Stimulated activated CD4-positive, alpha-beta T cell treated with anti-CD3 and anti-CD28 coated beads, Interleukin-15, amount 100 ng/mL, for 1 hour (primary cell): ENCODE measurements around the gene HMX1.

Experiments
- DNase-seq, 2 donors: peaks; one replicate each; pipeline ENCODE4 v3.0.0-alpha.2; 2020; ENCODE audit warnings: low read depth in 1 of 2, low spot score in 1 of 2

Gene HMX1

DNA sequence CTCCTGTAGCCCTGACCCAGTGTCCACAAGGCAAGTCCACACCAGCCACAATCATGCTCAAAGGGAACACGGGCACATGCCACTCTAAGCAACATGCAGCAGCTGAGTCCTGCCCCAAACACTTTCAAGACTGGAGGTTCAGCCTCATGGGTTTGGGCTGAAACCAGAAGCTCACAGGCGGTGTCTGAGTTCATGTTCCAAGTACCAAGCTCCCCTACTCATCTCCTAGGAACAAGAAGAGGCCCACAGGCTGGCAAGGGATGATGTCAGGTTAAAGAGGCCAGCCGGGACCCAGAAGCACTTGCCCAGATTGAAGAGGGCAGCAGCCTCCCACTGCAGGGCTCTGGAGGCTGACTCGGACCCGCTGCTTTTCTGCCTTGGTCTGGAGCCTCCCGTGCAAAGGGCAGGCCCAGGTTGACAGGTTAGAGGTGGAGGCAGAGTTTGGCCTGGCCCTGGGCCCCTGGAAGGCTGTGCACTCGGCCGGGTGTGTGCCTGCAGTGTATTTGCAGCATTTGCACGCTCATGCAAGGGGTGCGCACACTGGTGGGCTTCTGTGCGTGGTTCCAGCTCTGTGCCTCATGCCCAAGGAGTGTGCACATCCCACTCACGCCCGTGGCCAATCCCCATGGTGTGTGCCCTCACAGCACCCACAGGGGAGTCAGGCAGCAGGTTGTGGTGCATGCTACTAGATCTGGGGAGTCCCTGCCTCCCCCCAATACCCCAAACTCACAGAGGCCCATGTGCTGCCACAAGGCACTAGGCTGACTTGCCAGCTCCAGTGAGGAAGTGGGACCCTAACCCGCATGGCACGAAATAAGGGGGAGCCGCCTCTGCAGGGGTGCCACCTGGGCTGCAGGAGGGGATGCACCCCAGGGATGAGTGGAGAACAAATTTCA lies 2.4 kb downstream of the HMX1 start:
- DNase-seq = no peak

DNA sequence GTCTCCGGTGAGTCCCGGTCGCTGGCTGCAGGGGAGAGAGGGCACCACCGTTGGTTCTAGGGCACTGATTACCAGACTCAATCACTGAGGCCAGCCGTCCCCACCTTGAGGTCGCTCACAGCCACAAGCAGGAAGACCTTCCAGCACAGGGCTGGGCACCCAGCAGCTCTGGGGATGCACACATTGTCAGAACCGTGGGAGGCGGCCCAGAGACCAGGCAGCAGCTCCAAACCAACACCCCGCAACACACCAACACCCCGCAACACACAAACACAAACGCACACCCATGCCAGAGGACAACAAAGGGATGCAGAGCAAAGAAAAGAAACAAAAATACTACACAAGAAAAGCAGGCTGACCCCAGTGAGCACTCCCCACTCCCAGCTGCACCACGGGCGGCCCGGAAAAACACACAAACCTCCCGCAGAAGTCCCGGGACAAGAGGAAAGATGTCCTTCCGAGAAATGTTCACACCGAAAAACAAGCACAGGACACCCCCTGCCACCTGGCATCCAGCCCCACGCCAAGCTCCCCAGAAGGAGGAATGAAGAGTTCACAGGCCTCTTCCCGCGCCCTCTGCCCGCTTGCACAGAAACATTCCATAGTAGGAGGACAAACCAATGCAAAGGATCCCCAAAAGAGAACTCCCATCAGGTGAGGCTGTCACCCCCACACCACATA lies 3.2 kb downstream of the HMX1 start:
- no peak for DNase-seq

DNA sequence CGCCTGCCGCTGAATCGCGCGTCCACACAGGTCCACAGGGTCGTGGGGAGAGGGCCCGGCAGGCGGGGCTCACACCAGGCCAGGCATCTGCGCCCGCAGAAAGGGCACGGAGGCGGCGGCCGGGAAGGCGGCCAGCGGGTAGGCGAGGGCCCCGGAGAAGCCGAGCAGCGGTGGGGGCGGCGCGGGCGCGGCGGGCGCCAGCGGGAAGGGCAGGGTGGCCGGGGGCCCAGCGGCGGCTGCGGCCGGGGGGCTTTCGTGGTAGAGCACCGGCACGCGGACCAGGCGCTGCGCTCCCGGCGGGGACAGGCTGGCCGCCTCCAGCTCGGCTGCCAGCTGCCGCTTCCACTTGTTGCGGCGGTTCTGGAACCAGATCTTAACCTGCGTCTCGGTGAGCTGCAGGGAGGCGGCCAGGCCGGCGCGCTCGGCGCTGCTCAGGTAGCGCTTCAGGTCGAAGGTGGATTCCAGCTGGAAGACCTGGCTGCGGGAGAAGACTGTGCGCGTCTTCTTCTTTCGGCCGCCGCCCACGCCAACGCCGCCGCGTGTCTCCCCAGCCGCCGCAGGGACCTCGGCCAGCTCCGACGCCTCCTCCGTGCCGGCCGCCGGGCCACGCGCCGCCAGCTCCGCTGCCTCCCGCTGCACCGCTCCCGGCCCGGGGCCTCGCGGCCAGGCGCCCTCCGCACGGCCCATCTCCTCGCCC lies 3.9 kb downstream of the HMX1 start:
- DNase-seq = no peak

DNA sequence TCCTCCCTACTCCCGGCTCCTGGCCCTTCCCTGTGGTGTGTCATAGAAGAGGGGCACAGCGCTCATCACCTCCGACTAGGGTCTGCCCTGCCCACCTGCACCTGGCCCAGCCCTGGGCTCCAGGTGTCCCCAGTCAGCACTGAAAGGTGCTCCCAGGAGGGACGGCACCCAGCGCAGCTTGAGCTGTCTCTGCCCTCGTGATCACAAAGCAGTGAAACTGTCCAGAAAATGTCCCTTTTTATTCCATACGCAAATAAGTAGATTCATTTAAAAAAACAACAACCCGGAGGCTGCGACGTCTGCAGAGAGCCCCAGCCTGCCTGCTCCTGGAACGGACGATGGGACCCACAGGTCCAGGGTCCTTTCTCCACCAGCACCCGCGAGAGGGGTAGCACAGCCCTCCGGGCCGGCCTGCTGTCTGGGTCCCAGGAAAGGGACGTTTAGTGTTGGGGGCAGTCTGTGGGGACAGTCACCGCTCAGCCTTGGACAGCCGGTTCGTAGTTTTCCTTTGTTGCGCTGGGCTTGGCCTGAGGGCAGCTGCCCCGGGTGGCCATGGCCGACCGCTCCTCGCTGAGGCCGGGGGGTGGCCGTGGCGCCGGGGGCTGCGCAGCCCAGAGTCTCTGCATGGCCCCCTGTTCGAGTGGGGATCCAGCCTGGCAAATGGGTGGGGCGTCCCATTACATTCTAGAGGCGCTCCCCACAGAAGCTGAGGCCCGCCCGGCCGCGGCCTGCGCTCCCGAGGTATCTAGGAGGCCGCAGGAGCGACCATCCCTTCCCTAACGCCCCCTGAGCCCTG lies 4.6 kb downstream of the HMX1 start:
- DNase-seq = no peak

DNA sequence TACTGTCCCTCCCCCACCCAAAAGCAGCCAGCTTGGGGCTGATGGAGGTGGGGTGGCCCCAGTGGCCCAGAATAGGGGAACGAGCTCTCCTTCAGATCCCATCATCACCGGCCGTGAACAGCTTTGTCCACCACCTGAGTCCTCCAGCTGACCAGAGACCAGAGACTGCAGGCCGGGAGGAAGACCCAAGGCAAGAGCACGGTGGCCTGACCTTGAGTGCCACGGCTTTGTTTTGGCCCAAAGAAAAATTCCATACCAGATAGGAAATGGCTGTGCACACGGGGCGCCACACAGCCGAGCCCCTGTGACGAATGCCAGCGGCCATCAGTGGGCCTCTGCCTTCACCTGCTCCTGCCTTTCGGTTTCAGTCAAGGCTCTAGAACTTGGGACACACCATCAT lies 5.2 kb downstream of the HMX1 start:
- DNase-seq = no peak

DNA sequence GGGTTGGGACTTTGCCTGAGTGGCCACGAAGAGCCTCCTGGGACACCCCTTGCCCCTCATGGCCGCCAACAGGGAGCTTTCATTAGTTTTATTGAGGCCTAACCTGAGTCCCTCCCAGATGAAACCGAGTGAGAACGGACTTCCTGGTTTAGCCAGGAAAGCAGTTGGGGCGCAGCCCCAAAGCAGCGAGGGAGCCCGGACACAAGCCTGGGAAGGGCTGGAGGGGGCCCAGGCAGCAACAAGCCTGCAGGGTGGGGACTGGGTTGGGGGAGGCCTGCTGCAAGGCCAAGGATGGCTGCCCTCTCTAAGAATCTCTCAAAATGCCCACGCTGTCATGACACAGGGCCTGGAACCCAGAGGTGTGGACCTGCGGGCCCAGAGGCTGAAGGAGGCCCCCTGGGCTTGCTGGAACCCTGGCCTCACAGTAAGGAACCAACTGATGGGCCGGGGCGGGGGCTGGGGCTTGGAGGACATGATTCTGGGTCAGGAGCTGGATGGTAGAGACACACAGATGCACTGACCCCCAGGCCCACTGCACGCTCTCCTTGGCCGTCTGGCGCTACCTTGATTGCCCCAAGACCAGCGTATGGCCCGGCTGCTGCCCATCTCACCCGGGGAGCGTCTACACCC lies 5.8 kb downstream of the HMX1 start:
- no peak for DNase-seq

DNA sequence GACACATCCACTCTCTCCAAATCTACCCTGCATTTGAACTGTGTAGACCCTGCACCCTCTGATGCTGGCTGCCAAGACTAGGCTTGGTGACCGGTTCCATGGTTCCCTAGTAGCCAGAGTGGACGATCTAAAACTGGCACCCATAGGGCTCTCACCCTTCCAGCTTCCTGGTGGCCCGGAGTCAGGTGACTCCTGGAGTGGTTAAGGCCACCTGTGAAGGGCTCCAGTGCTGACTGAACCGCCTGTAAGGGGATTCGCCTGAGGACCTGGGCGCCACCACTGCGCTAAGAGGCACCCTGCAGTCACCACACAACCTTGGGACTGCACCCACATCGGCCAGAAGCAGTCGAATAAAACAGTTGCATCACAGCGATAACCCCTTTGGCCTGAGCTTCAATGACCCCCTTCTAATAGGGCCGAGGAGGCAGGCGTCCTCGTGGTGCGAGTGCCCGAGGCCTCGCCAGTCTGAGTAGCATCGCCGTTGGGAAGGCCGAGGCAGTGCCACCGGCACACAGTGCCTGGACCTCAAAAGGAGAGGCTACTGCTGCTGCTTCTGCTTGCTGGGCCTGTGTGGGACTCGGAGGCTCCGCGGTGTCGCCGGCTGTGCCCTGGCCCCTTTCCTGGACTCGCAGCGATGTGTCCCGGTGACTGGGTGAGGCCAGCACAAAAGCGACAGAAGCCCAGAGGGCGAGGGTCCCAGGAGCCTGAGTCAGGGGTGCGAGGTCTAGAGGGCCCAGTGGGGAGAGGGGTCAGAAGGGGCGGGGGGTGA lies 6.5 kb downstream of the HMX1 start:
- DNase-seq = no peak

DNA sequence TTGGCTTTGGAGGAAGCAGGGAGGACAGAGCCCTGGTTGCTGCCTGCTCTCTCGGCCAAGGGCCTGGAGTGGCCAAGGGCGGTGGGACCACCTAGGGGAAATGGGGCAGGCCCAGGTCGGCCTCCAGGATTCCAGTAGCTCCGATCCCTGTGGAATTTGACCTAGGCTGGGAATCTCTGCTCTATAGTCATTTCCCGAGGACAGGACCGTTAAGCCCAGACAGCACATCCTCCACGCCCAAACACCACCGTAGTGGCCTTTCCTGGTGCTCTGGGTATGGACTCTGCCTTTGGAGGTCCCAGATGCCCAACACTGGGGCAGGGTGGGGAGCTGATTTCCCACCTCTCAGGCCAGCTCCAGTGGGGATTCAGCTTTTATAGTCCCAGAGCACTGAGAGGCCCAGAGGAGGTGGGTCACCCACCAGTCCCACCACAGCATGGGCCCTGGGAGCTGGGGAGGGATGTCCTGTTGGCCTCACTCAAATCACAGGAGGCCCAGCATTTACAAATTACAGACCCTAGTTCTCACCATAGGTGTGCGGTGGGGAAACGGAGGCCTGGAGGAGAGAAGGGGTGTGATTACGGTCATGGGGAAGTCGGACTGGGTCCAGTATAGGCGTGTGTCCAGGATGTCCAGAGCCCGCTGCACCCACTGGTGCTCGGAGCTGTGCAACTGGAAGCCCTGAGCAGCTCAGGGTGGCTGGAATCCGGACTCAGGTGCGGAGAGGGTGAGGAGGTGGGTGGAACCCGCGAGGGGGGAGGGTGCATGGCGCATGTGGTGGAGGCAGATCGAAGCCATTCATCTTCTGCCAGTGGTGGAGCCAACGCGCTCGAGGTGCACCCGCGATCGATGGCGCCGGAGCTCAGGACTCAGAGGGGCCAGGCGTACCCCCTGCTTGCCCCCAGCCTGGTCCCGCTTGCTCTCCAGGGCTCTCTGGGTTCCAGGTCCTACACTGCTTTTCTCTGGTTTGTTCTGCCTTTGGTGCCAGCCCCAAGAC lies 7.7 kb downstream of the HMX1 start:
- no peak for DNase-seq

DNA sequence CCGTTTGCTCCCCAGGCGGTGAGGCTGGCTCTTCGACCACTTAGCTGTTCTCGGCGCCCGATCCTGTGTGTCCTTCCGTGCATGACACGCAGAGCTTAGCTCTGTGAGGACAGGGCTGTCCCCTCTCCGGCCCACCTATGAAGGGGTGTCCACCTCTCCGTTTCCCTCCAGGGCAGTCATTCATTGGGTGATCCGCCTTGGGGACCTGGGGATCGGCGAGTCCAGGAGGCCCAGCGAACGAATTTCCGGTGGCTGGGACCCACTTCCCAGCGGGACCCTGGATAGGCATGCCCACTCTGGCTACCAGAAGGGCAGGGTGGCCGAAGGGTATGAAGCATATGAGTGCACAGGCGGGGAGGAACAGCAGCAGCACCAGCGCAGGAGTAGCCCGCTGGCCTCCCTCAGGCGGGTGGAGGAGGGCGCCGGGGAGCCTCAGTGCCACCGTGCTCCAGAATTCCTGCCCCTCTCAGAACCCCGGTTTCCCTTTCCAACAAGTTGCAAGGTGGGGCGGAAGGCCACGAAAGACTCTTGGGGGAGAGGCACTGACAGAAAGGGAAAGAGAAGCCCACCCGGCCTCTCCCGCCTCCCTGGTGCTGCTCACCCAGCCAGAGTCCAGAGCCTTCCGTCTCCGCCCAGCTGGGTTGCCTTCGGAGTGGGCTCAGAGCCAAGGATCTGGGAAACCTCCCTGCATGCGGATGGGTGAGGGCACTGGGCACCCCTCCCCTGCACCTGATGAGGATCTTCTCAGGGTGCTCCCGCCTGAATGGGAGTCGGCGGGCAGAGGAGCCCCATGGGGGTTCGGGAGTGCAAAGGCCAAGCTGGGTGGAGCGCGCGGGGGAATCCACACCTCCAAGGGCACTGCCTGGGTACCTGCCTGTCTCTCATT lies 8.6 kb downstream of the HMX1 start:
- DNase-seq = no peak

DNA sequence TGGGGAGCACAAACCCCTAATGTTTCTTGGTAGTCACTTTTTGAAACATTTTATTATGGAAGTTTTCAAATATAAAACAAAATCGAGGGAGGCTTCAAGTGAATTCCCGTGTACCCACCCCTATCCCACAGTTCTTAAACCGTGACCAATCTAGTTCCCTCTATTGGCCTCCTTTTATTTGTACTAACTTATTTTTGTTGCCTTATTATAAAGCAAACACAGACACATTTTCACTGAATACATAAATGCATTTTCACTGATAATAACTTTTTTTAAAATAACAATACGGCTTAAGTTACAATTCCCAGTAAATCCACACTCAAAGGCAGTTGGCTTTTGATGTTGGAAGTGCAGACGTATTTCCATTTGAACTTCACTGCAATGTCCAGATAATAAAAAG lies 9.3 kb downstream of the HMX1 start:
- DNase-seq = no peak

DNA sequence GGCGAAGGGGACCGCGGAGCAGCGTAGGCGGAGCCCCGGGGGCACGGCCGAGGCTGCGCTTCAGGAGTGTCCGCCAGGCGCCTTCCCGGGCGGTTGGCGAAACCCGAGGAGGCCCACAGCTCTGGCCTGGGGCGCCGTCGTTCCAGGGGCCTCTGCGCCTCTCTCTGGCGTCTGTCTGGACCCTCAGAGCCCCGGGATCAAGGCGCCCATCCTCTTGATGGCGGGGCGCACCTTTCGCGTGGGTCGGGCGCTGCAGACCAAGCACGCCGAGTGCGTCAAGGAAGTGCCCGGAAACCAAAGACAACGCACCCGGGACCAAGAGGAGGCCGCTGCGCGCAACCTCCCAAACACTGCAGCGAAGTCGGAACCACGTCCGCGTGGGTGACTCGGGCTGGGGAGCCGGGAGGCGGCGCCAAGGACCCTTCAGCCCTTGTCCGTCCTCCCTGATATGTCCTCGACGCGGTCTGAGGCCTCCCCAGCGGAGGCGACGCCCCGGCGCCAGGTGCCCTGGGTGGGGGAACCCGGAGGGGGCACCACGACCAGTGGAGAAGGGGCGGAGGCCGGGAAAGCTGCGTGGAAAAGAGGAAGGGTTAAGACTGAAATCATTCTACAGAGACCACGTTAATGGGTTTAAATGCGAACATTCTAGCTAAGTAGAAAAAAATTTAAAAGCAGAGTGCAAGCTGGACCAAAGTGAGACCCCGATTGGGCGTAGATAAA lies 9.9 kb downstream of the HMX1 start:
- no peak for DNase-seq

DNA sequence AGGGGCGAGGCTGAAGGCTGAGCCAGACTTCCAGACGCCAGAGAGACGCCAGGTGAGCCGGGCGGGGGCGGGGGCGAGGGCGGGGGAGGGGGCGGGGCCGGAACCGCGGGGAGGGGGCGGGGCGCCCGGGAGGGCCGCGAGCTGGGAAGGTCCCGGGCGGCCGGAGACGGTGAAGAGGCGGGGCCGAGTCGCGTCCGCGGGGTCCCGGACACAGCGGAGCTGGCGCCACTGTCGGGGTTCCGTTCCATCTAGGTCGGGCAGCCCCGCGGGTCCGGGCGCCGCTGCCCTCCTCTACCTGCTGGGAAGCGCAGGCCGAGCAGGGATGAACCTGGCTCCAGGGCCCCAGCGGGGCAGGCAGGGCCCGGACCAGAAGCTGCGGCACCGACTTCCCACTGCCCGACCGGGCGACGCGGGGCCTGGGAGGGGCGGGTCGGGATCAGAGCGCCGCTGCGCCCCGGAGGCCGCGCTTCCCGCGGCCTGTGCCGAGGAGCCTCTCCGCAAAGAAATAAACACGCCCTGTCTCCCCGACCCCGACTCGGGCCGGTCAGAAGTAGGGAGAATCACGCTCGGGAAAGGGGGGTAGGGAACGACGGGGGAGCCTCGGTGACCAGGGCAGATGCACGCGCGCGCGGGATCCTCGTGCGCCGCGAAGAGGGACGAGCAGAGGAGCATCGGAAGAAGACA lies 10.6 kb downstream of the HMX1 start:
- DNase-seq = no peak

DNA sequence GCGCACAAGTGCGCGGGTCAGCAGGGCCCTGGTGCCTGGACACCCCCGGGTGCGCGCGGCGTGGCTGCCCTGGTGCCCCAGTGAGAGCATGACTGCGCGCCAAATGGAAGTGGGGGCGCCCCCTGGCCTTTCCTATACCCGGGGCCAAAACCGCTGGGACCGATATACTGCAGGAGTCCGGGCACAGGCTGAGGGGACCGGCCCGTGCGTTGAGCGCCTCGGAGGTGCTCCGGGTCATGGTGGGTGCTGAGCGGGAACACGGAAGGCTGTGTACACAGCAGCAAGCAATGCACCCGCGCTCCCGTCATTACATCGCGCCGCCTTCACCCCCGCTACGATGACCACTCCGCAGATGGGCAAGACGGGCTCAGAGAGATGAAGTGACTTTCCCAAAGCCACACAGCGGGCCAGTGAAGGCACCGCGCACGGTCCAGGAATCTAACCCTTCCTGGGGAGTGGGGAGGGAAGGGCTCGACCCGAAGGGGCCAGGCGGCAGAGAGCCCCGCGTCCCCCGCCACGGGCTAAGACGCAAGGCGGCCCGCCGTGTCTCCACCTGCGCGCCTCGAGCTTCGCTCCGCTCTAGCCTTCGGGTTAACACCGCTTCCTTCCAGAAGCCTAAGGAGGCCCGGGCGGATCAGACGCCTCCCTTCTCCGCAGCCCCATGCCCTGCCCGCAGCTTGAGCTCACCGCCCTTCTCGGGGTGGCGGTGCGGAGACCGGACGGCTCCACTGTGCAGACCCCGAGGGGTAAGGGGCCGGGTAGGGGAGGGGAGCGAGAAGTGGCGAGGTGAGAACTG lies 11.3 kb downstream of the HMX1 start:
- DNase-seq = no peak

DNA sequence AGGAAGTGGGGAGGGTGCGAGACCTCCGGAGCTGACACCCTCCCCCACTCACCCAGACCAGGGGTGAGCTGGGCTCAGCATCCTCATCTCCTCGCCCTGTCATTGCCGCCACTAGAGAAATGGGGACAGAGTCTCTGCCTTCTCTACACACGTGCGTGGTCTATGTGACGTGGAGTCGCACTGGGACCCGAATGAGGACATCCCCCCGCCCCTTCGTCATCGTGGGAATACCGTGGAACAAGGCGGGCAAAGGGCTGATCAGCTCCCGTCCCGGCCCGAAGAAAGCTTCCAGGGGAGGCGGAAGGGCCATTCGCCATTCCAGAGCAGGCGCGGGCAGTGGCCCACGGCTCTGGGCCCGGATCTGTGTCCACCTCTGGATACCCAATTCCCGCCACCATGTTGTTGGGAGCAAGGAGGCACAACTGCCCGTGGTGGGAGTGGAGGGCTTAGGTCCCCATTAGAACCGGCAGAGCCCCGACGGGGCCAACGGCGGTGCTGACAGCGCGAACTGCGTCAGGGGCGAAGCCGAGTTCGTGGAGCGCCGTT lies 12.0 kb downstream of the HMX1 start:
- no peak for DNase-seq

DNA sequence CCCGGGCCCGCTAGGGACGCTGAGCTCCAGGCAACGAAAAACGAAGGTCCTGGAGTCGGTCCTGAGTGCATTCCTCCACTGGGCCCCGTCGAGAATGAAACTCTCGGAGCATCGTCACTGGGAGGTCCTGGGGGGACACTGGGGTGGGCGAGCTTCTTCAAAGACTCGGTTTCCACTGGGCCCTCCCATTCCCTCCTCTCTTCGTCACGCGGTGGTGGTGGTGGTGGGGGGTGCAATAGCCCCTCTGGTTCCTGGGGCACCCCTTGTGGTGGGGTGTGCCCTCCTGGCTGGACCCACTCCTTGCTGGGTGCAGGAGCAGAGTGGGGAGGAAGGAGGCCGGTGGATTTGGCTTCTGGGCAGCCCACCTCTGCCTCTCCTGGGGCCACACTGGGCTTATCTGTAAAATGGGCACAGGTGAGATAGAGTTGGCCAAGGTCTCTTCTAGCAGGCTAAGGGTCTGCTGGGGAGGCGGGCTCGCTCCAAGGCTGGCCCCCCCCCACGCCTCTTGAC lies 12.9 kb downstream of the HMX1 start:
- DNase-seq = no peak
